Measurements from ENCODE around the gene PICK1. TPM values are rescaled to one million over a fixed set of nuclear protein-coding genes. Genes with fewer than 3 reads are reported as not detected.

Gene PICK1
- total and polyA plus RNA-seq, 2 of the 13 experiments (the other 11 are each of a cell fraction or from before 2014, with no cell fraction given) = 19.3 to 25.3 TPM

DNA sequence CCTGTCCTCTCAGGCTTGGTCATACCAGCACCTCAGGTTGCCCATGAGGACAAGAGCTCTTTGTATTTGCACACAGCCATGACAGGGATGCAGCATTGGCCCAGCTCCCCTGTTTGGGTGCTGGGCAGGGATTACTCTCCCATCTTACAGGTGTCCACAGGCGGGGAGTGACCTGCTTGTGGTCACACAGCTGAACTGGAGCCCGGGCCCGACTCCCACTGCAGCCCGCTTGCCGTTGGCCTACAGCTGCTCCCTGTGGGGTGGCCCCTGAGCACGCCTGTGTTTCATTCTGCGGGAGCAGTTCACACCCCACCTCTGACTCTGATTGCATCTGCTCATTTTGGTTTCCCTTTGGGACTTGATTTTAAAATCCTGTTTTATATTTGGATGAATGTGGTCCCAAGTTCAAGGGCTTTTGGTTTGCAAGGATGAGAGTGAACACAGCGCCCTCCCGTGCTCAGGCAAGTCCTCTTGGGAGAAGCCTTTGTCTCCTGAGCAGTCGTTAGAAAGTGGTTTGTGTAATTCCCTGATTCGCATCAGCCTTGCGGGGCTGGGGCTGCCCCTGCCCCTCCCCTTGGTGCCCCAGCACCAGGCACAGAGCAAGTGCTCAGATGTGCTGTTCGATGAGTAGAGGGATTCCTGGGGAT lies 9.3 kb downstream of the PICK1 start:
- intact Hi-C loops (cut with micrococcal nuclease; ENCODE audit: unreplicated experiment) = no loop called here
- no peak for FAIRE-seq
- no peak overlapping the region for H3K4me2 ChIP-seq (ENCODE audit: low read depth, low read length)
- H3K4me1 ChIP-seq (ENCODE audit: insufficient read depth, low read length) = 0 out of 2 replicates have a peak, but pooled peaks cover 5% of the 10 kb centered on the region
- H3K36me3 ChIP-seq (replicated peaks in 1 of 2; ENCODE audit: control insufficient read depth in 1 of 2, insufficient read depth in 2 of 2, low read length in 2 of 2) = peaks cover 19 to 39% of the 10 kb centered on the region in 2 experiments; a peak in 4 of 5 replicates
- H3K27ac ChIP-seq (ENCODE audit: extremely low read length, insufficient read depth, low read length) = no peak overlapping the region
- no peaks in the 10 kb centered on the region for H4K20me1 ChIP-seq (ENCODE audit: insufficient read depth, low read length)
- ChIA-PET POLR2A (no interaction called here), CTCF (ENCODE audit: low intra/inter-chr PET ratio, low total read pairs) (no interaction called here)
- H3K27me3 ChIP-seq (ENCODE audit: control insufficient read depth in 1 of 2, insufficient read depth in 2 of 2, low read length in 2 of 2) = no peaks in the 10 kb centered on the region
- 88% methylated on average over 11 of the region's 13 CpGs for WGBS (ENCODE audit: low lambda C conversion rate)
- TF ChIP-seq, protein P1, sequence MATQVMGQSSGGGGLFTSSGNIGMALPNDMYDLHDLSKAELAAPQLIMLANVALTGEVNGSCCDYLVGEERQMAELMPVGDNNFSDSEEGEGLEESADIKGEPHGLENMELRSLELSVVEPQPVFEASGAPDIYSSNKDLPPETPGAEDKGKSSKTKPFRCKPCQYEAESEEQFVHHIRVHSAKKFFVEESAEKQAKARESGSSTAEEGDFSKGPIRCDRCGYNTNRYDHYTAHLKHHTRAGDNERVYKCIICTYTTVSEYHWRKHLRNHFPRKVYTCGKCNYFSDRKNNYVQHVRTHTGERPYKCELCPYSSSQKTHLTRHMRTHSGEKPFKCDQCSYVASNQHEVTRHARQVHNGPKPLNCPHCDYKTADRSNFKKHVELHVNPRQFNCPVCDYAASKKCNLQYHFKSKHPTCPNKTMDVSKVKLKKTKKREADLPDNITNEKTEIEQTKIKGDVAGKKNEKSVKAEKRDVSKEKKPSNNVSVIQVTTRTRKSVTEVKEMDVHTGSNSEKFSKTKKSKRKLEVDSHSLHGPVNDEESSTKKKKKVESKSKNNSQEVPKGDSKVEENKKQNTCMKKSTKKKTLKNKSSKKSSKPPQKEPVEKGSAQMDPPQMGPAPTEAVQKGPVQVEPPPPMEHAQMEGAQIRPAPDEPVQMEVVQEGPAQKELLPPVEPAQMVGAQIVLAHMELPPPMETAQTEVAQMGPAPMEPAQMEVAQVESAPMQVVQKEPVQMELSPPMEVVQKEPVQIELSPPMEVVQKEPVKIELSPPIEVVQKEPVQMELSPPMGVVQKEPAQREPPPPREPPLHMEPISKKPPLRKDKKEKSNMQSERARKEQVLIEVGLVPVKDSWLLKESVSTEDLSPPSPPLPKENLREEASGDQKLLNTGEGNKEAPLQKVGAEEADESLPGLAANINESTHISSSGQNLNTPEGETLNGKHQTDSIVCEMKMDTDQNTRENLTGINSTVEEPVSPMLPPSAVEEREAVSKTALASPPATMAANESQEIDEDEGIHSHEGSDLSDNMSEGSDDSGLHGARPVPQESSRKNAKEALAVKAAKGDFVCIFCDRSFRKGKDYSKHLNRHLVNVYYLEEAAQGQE (IDR thresholded peaks at IDR 0.05; ENCODE audit: borderline replicate concordance in 1 of 2, low read depth in 1 of 2, low read length in 2 of 2) = no peak
- TF ChIP-seq TRIM24 (CRISPR knock-in tag; IDR thresholded peaks at IDR 0.05) = no peak
- TF ChIP-seq ZNF746 (CRISPR knock-in tag; IDR thresholded peaks at IDR 0.05) = no peak
- TF ChIP-seq E2F5 (CRISPR knock-in tag; conservative IDR thresholded peaks at IDR 0.05) = no peak
- no peak for TF ChIP-seq NFYC (CRISPR knock-in tag; IDR thresholded peaks at IDR 0.05)
- TF ChIP-seq ZNF777 (CRISPR knock-in tag; IDR thresholded peaks at IDR 0.05) = no peak
- no peak for DNase-seq (ENCODE audit: low spot score)
- H3K9me3 ChIP-seq (ENCODE audit: low read length) = no peaks in the 10 kb centered on the region
- no peaks in the 10 kb centered on the region for H3K79me2 ChIP-seq (ENCODE audit: insufficient read depth, low read length)
- BruUV-seq (replicated peaks) = no TSS peak
- H3K9ac ChIP-seq (ENCODE audit: insufficient read depth, low read depth, low read length) = no peak overlapping the region
- H2AFZ ChIP-seq (ENCODE audit: low read length) = no peak overlapping the region
- no peak overlapping the region for H3K4me3 ChIP-seq (replicated peaks in 1 of 3; ENCODE audit: insufficient read depth in 1 of 3, low read depth in 2 of 3, low read length in 3 of 3)
- ATAC-seq = no peak
- in situ Hi-C loops (cut with HindIII; ENCODE audit: extremely low pct_ligation_motif_present, low pct_unique_long_range_greater_than_20kb) = no loop called here

Data from HepG2 (cell line).